ENCODE results near the gene HPCAL1. TPM values are rescaled to one million over a fixed set of nuclear protein-coding genes. Genes with fewer than 3 reads are reported as not detected.
"Not testable (repeated sequence)": the region's sequence is repeated elsewhere in the genome, so short reads cannot be mapped to it uniquely, and the experiment has no call there.

HPCAL1 gene
- total RNA-seq, 1 experiment from 2014 or later: 35.1 TPM

DNA sequence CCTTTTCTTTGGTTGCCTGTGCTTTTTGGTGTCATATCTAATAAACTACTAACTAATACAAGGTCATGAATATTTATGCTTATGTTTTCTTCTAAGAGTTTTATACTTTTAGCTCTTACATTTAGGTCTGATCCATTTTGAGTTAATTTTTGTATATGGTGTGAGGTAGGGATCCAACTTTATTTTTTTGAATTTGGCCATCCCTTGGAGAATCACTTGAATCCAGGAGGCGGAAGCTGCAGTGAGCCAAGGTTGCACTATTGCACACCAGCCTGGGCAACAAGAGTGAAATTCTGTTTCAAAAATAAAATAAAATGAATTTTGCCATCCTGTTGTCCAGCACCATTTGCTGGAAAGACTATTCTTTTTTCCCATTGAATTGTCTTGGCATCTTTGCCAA is 8.6 kb upstream of the HPCAL1 start:
- no peak for DNase-seq
- TF ChIP-seq, protein P1, sequence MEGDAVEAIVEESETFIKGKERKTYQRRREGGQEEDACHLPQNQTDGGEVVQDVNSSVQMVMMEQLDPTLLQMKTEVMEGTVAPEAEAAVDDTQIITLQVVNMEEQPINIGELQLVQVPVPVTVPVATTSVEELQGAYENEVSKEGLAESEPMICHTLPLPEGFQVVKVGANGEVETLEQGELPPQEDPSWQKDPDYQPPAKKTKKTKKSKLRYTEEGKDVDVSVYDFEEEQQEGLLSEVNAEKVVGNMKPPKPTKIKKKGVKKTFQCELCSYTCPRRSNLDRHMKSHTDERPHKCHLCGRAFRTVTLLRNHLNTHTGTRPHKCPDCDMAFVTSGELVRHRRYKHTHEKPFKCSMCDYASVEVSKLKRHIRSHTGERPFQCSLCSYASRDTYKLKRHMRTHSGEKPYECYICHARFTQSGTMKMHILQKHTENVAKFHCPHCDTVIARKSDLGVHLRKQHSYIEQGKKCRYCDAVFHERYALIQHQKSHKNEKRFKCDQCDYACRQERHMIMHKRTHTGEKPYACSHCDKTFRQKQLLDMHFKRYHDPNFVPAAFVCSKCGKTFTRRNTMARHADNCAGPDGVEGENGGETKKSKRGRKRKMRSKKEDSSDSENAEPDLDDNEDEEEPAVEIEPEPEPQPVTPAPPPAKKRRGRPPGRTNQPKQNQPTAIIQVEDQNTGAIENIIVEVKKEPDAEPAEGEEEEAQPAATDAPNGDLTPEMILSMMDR (IDR thresholded peaks at IDR 0.05; ENCODE audit: unreplicated experiment): no peak
- Mint-ChIP-seq H3K27ac (ENCODE audit: unreplicated experiment) (no peak overlapping the region), H3K4me1 (ENCODE audit: low read depth, unreplicated experiment) (peaks cover 18% of the 10 kb centered on the region), H3K9me3 (ENCODE audit: low read depth, unreplicated experiment) (peaks cover 2% of the 10 kb centered on the region), H3K27me3 (ENCODE audit: unreplicated experiment) (no peaks in the 10 kb centered on the region), H3K36me3 (ENCODE audit: insufficient read depth, unreplicated experiment) (peaks cover 8% of the 10 kb centered on the region), H3K4me3 (ENCODE audit: low read depth, unreplicated experiment) (no peak overlapping the region)
- CTCF ChIA-PET: no interaction called here
- intact Hi-C loops (cut with micrococcal nuclease; ENCODE audit: unreplicated experiment): no loop called here
- no TSS peak for BruUV-seq (replicated peaks)

DNA sequence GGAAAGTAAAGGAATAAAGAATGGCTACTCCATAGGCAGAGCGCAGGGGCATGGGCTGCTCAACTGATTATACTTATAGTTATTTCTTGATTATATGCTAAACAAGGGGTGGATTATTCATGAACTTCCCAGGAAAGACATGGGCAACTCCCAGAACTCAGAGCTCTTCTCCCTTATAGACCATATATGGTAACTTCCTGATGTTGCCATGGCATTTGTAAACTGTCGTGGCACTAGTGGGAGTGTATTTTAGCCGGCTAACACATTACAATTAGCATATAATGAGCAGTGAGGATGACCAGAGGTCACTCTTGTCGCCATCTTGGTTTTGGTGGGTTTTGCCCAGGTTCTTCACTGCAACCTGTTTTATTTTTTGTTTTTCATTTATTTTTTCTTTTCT is 7.1 kb upstream of the HPCAL1 start:
- not testable (repeated sequence) for H3K27ac Mint-ChIP-seq (ENCODE audit: unreplicated experiment); BruUV-seq (replicated peaks); H3K9me3 Mint-ChIP-seq (ENCODE audit: low read depth, unreplicated experiment)

GRCh38 chr2:10296142-10296541 is 6.6 kb upstream of the HPCAL1 start:
- no peak overlapping the region for H3K27ac Mint-ChIP-seq (ENCODE audit: unreplicated experiment)
- BruUV-seq (replicated peaks): no TSS peak
- intact Hi-C loops (cut with micrococcal nuclease; ENCODE audit: unreplicated experiment): no loop called here
- H3K27me3 Mint-ChIP-seq (ENCODE audit: unreplicated experiment): no peaks in the 10 kb centered on the region
- peaks cover 4% of the 10 kb centered on the region for H3K36me3 Mint-ChIP-seq (ENCODE audit: insufficient read depth, unreplicated experiment)
- CTCF ChIA-PET: no interaction called here
- TF ChIP-seq, protein P1 (IDR thresholded peaks at IDR 0.05; ENCODE audit: unreplicated experiment): no peak
- no peak for DNase-seq
- H3K9me3 Mint-ChIP-seq (ENCODE audit: low read depth, unreplicated experiment): peaks cover 2% of the 10 kb centered on the region
- peaks cover 10% of the 10 kb centered on the region for H3K4me1 Mint-ChIP-seq (ENCODE audit: low read depth, unreplicated experiment)
- no peak overlapping the region for H3K4me3 Mint-ChIP-seq (ENCODE audit: low read depth, unreplicated experiment)

More for the DNA sequence above, 7.1 kb upstream of the HPCAL1 start:
- CTCF ChIA-PET; intact Hi-C loops (cut with micrococcal nuclease; ENCODE audit: unreplicated experiment); H3K4me1 Mint-ChIP-seq (ENCODE audit: low read depth, unreplicated experiment); H3K36me3 Mint-ChIP-seq (ENCODE audit: insufficient read depth, unreplicated experiment); DNase-seq; H3K4me3 Mint-ChIP-seq (ENCODE audit: low read depth, unreplicated experiment); H3K27me3 Mint-ChIP-seq (ENCODE audit: unreplicated experiment): not testable (repeated sequence)

DNA sequence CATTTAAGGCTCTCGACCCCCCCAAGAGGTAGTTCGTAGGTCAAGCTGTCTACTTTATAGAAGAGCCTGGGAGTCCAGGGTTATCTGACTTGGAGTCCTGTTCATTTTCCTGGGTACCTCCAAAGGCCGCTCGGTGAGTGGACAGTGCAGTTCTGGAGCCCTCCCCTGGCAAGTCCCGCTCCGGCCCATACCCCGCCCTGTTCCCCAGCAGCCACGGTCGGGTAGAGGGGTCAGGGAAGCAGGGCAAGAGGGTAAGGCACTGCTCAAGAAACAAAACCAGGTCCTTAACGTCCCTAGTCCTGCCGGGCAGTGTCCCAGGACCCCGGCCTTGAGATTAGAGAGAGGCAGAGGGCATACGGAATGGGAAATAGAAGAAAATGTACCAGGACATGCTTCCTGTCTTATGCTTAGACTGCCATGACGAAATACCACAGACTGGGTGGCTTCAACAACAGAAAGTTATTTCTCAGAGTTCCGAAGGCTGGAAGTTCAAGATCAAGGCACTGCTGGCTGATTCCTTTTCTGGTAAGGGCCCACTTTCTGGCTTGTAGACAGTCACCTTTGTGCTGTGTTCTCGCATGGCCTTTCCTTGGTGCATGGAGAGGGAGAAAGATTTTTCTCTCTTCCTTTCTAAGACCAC is 5.4 kb upstream of the HPCAL1 start:
- TF ChIP-seq, protein P1 (IDR thresholded peaks at IDR 0.05; ENCODE audit: unreplicated experiment): no peak
- intact Hi-C loops (cut with micrococcal nuclease; ENCODE audit: unreplicated experiment): no loop called here
- H3K36me3 Mint-ChIP-seq (ENCODE audit: insufficient read depth, unreplicated experiment): peaks cover 4% of the 10 kb centered on the region
- no peak overlapping the region for H3K27ac Mint-ChIP-seq (ENCODE audit: unreplicated experiment)
- CTCF ChIA-PET: interaction anchor here (0.8 kb wide), 1 partner anchor 111 kb away, joined by 5 read pairs; no protein-coding TSS in a partner anchor
- no TSS peak for BruUV-seq (replicated peaks)
- peaks cover 14% of the 10 kb centered on the region for H3K4me1 Mint-ChIP-seq (ENCODE audit: low read depth, unreplicated experiment)
- peaks cover 2% of the 10 kb centered on the region for H3K9me3 Mint-ChIP-seq (ENCODE audit: low read depth, unreplicated experiment)
- no peak for DNase-seq
- H3K4me3 Mint-ChIP-seq (ENCODE audit: low read depth, unreplicated experiment): no peak overlapping the region
- H3K27me3 Mint-ChIP-seq (ENCODE audit: unreplicated experiment): no peaks in the 10 kb centered on the region

DNA sequence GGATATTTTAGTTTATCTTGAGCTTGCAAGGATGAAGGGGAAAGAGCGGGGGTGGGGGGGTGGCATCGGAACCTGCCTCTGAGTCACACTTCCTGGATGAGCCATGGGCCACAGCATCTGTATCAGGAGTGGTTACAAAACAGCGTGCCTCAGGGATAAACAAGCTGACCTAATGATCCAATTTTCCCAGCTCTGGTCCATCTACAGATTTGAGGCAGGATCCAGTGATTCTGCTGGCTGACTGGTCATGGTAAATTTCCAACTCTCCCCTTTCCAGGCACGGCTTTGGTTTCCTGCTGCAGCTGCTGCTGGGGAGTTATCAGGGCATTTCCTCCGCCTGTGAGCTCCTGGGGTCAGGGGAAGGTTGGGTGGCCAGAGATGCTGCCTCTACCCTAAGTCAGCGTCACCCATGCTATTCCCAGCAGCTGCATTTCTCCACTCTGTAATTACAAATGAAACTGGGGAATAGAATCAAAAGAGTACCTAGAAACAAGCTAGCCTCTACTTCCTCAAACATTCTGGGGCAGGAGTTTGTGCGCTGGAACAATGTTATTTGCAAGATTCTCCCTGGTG is 4.7 kb upstream of the HPCAL1 start:
- intact Hi-C loops (cut with micrococcal nuclease; ENCODE audit: unreplicated experiment): no loop called here
- peaks cover 2% of the 10 kb centered on the region for H3K9me3 Mint-ChIP-seq (ENCODE audit: low read depth, unreplicated experiment)
- no peaks in the 10 kb centered on the region for H3K27me3 Mint-ChIP-seq (ENCODE audit: unreplicated experiment)
- H3K4me1 Mint-ChIP-seq (ENCODE audit: low read depth, unreplicated experiment): peaks cover 14% of the 10 kb centered on the region
- BruUV-seq (replicated peaks): no TSS peak
- CTCF ChIA-PET: interaction anchor here (0.8 to 1.3 kb wide), 2 partner anchors 12 to 110 kb away, joined by 4 to 5 read pairs; no protein-coding TSS in a partner anchor
- TF ChIP-seq, protein P1 (IDR thresholded peaks at IDR 0.05; ENCODE audit: unreplicated experiment): no peak
- DNase-seq: no peak
- no peak overlapping the region for H3K27ac Mint-ChIP-seq (ENCODE audit: unreplicated experiment)
- no peak overlapping the region for H3K4me3 Mint-ChIP-seq (ENCODE audit: low read depth, unreplicated experiment)
- H3K36me3 Mint-ChIP-seq (ENCODE audit: insufficient read depth, unreplicated experiment): peaks cover 7% of the 10 kb centered on the region

- intact Hi-C loops (cut with micrococcal nuclease; ENCODE audit: unreplicated experiment); H3K4me3 Mint-ChIP-seq (ENCODE audit: low read depth, unreplicated experiment); H3K27me3 Mint-ChIP-seq (ENCODE audit: unreplicated experiment); H3K9me3 Mint-ChIP-seq (ENCODE audit: low read depth, unreplicated experiment); BruUV-seq (replicated peaks); H3K27ac Mint-ChIP-seq (ENCODE audit: unreplicated experiment); DNase-seq: not testable (repeated sequence)
- peaks cover 14% of the 10 kb centered on the region for H3K36me3 Mint-ChIP-seq (ENCODE audit: insufficient read depth, unreplicated experiment)
- CTCF ChIA-PET: interaction anchor here (1.3 kb wide), 1 partner anchor 13 kb away, joined by 4 read pairs; no protein-coding TSS in a partner anchor
- peaks cover 14% of the 10 kb centered on the region for H3K4me1 Mint-ChIP-seq (ENCODE audit: low read depth, unreplicated experiment)
These were observed 3.9 kb upstream of the HPCAL1 start for GRCh38 chr2:10298777-10299176.
